HG03520 (cell line): ENCODE measurements around the gene PDCD2L.
"Not testable (repeated sequence)": the region's sequence is repeated elsewhere in the genome, so short reads cannot be mapped to it uniquely, and the experiment has no call there.

Experiments
- ATAC-seq: cut with Tn5 transposase; IDR thresholded peaks from one replicate; pipeline ENCODE4 v1.9.1; 2021; ENCODE audit warnings: mild to moderate bottlenecking, moderate library complexity; ENCODE audit not compliant: unreplicated experiment

Gene PDCD2L, protein sequence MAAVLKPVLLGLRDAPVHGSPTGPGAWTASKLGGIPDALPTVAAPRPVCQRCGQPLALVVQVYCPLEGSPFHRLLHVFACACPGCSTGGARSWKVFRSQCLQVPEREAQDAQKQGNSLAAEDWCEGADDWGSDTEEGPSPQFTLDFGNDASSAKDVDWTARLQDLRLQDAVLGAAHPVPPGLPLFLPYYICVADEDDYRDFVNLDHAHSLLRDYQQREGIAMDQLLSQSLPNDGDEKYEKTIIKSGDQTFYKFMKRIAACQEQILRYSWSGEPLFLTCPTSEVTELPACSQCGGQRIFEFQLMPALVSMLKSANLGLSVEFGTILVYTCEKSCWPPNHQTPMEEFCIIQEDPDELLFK

DNA sequence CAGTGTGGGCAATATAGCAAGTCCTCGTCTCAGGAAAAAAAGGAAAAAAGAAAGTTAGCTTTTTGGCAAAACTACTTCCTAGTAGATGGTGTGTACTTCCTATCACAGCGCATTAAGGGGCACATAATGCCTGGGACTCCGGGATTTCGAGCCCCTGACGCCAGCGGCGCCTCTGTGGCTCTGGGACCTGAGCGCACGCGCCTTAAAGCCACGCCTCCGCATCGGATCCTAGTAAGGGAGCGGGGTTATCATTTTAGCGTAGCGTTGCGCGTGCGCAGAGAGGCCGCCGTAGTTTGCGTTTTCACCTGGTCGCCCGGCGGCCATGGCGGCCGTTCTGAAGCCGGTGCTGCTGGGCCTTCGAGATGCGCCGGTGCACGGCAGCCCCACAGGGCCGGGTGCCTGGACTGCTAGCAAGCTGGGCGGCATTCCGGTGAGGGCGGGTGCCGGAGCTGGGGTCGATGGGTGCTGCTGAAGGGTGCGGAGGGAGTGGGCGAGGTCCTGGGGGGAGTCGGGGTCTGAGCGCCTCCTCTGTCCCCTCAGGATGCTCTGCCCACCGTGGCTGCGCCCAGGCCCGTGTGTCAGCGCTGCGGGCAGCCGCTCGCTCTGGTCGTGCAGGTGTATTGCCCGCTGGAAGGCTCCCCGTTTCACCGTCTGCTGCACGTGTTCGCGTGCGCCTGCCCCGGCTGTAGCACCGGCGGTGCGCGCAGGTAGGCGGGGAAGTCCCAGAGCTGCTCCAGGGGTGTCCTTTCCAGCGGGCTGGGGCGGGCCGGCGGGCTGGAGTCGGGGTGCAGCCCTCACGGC is at the start of gene PDCD2L:
PDCD2L (plus strand) TSS at position 291 of the 801 bp plus-strand sequence; CDS start at position 323, 32 bp downstream.
- ATAC-seq = peak; percentile 78

DNA sequence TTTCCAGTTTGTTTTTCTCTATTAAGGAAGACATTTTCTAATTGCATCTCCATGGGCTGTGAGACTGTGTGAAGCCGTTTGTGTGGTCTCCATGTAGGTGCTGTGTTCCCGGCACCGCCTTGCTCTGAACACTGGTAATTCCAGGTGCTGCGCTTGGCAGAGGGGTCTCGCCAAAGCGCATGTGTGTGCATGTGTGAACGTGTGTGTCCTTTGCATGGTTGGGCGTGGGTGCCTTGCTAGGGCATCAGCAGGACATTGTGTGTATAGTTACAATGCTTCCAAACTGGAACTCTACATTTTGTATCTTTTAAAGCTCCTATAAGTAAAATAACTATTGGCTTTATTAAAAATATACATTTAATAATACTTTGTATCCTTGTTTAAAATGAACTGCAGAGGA is 49.0 kb upstream of the PDCD2L start:
- ATAC-seq = no peak

DNA sequence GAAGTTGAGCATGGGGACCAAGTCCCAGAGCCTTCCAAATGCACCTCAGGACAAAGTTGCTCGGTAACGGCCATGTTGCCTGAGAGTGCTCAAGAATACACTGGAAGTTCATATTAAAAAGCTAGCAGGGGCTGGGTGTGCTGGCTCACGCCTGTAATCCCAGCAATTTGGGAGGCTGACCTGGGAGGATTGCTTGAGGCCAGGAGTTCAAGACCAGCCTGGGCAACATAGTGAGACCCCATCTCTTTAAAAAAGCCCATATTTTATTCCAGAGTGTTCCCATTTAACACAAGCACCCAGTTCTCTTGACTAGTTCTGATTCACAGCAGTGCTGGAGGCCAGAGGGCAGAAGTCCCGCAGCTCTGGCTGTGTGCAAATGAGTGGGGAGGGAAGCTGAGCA is 47.3 kb upstream of the PDCD2L start:
- ATAC-seq = no peak

DNA sequence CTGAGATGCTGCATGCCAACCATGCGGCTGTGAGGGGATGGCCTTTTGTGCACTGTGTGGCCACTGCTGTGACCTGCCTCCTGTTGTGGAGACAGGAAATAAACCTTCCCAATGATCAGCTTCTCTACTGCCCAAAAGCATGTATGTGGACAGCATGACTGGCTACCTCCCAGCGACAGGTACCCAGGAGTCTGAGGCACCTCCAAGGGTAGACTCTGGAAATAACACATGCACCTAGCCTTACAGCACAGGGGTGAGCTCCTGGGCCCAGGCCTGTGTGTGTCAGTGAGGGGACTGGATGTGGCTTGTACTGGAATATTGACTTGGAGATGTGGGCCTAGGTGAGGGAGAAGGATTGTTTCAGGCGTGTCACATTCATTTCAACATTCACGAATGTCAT is 46.8 kb upstream of the PDCD2L start:
- no peak for ATAC-seq

DNA sequence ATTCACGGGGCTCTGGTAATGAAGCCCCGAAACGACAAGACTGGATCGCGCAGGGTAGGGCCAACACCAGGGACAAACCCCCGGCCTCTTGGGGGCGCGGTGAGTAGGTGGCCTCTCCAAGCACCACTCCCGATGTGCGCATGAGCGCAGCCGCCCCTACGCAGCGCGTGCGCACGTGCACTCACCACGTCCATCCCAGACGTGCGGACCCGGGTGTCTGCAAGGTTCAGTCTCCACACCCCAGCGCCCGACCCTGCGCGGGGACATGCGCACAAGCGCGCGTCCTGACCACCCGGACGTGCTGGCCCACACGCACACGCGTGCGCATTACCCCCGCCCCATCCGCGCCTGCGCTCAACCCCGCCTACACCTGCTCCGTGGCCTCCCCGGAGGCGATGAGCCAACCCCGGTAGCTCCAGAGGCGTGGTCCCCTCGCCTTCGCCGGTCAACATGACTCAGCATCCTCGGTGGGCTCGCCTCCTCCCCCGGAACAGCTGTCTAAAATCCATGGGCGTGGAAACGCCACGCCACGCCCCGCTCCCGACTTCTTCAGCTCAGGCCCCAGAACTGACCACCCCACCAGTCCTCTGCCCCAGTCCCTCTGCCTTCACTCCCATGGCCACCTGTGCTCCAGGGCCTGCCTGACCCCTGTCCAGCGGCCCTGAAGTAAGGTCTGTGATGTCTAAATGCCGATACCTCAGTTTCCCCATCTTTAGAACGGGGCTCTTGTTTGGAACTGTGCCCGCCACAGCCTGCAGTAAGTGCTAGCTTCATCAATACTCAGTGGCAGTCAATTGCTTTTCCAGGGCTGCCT is 44.9 kb upstream of the PDCD2L start:
- peak; percentile 91 for ATAC-seq

DNA sequence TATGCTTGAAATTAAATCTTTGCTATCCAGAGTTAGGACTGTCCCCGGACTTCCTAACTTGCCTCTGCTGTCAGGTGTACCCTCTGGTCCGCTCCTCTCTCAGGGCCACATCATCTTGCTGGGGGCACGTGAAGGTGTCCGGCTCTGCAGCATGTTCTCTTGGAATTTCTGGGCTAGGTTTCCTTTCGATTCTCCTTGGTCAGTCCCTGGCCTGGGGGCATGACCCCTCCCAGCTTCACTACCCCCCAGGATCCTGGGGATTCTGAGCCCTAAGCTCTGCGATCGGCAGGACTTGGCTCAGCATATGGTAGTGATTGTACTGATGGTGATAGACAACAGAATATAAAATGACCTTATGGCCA is 44.3 kb upstream of the PDCD2L start:
- no peak for ATAC-seq

DNA sequence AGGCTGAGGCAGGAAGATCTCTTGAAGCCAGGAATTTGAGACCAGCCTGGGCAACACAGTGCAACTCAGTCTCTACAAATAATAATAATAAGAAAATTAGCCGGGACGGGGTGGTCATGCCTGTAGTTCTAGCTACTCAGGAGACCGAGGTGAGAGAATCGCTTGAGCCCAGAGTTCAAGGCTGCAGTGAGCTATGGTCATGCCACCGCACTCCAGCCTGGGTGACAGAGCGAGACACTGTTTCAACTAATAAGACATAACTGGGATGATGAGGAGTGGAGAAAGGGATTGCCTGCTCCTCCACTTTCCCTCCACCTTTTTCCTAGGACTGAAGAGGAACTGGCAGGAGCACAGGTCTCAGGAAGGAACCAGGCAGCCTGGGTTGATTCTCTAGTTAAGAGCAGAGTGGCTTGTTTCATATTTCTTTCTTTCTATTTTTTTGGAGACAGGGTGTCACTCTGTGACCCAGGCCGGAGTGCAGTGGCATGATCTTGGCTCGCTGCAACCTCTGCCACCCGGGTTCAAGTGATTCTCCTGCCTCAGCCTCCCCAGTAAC is 43.8 kb upstream of the PDCD2L start:
- no peak for ATAC-seq

DNA sequence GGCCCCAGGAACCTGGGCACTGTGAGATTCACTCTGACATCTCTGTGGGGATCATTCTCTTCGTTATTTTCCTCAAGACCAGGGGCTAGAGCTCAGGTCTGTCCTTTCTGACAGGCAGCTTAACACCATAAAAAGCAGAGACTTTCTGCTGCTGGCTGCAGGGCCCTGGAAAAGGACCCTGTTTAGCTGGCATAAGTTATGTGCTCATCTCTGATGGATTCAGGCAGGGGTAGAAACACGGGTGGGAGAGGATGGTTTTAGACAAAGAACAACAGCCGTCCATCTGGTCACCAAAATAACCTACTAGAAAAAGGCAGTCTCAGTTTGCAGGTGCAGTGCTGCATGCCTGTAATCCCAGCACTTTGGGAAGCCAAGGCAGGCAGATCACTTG is 41.5 kb upstream of the PDCD2L start:
- ATAC-seq = no peak

DNA sequence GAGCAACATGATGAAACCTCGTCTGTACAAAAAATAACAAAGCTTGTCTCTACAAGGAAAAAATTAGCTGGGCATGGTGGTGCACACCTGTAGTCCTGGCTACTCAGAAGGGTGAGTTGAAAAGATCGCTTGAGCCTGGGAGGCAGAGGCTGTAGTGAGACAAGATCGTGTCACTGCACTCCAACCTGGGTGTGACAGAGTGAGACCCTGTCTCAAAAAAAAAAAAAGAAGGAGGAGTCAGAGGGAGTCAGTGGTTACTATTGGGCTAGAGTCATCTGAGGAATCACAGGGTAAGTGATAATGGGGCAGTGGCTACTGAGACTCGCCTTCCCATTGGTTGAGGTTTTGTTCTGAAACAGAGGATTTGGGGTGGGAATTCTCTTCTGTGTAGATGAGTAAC is 41.1 kb upstream of the PDCD2L start:
- no peak for ATAC-seq

DNA sequence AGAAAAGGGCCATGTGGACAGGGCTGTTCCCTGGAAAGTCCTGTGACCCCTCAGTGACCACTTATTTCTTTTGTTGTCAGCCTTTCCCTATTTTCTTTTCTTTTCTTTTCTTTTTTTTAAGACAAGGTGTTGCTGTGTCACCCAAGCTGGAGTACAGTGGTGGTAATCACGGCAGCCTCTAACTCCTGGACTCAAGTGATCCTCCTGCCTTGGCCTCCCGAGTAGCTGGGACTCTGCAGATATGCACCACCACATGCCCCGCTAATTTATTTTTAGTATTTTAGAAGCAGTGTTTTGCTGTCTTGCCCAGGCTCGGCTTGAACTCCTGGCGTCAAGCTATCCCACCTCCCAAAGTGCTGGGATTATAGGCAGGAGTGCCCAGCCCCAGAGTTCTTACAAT is 40.3 kb upstream of the PDCD2L start:
- ATAC-seq = no peak

DNA sequence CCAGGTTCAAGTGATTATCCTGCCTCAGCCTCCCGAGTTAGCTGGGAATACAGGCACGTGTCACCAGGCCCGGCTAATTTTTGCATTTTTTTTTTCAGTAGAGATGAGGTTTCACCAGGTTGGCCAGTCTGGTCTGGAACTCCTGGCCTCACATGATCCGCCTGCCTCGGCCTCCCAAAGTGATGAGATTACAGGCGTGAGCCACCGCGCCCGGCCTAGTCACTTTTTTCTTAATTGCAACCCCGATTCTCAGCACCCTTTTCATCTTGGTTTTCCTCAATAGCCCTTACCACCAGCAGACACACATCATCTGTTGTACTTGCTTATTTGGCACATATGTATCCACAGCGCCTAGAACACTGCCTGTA is 39.8 kb upstream of the PDCD2L start:
- no peak for ATAC-seq

DNA sequence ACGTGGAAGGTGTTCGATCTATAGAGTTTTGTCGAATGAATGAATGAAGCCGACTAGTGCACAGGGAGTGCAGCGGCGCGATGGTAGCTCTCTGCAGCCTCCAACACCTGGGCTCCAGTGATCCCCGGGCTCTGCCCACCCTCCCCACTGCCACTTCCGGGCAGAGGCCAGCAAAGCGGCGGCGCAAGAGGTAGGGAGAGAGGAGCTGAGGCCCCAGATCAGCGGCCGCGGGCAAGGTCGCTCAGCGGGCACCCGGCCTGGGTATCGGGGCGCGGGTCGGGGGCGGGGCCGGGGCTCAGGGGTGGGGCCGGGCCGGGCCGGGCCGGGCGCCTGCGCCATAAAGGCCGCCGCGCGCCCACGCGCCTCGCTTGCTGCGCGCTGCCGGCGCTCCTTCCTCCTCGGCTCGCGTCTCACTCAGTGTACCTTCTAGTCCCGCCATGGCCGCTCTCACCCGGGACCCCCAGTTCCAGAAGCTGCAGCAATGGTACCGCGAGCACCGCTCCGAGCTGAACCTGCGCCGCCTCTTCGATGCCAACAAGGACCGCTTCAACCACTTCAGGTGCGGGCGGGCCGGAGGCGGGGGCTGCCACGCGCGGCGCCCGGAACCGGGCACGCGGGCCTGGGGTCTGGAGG is 39.3 kb upstream of the PDCD2L start, which contains the start of gene GPI:
GPI (plus strand) TSS at position 367 of the 633 bp plus-strand sequence; CDS start at position 438, 71 bp downstream.
- ATAC-seq = peak; percentile 62

DNA sequence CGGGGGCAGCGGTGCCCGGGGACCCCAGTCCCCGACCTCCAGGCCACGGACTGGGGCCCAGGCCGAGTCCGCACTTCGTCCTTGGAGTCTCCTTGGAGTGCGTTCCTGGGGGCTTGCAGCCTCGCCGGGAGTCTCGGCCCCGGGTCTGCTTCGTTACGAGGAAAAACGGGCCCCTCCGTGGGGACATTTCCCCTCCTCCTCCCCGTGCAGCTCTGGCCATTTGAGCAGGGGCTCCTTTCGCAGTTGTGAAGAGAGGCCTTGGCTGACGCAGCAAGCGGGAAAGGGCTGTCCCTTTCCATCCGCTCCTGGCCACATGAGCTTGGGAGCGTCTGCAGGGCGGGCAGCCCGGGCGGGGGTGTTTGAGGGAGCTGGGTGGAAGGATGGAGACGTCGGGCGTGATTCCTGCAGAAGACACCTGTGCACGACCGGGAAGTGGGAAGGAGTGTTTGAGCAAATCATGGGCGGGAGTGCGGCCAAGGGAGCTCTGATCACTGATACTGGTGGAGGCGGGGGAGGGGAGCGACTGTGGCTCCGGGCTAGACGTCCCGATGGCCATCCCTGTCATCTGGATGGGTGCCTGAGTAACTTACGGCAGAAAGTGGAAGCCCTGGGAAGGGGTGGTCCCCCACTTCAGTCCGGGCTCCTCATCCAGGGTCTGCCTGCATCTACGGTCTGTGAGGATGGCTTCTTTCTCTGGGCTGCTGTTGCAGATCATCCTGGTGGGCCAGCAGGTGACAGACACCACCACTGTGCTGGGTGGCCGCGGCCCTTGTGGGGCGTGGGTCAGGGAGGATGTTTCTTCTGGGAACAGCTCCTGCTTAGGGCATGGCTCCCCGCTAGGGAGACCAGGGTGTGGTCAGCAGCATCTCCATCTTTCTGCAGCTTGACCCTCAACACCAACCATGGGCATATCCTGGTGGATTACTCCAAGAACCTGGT is 38.5 kb upstream of the PDCD2L start:
- ATAC-seq = no peak

DNA sequence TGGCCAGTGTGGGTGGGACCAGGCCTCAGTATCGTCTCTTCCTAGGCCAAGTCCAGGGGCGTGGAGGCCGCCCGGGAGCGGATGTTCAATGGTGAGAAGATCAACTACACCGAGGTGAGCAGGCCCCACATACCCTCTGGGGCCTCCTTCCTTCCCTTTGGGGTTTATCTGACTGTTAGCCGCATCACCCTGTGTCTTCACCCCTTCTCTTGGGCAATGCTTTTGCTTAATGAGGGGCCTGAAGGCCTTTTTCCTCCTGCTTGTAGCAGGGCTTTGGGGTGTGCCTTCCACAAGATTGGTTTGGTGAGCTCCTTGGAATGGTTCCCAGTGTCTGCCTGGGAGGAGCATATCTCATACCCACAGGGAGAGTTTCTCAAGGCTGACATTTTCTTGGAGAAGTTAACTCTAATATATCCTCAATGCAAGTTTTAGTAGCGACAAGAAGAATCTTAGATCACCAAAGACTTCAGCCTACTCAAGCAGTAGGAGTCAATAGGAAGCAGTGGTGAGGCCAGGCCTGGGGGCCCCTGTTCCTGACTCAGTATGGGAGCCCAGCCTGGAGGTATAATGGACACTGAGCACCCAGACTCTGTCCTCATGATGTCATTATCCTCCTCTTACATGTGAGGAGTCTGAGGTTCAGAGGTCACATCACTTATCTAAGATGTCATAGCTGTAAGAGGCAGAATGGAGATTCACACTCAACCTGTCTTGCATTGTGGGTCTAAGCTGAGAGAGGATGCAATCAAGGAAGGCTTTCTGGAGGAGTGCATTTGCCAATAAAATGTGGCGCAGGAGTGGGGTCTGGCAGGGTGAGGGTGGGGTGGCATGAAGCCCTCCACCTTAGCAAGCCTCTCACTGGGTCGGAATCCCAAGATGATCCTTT is 37.2 kb upstream of the PDCD2L start:
- ATAC-seq = no peak

DNA sequence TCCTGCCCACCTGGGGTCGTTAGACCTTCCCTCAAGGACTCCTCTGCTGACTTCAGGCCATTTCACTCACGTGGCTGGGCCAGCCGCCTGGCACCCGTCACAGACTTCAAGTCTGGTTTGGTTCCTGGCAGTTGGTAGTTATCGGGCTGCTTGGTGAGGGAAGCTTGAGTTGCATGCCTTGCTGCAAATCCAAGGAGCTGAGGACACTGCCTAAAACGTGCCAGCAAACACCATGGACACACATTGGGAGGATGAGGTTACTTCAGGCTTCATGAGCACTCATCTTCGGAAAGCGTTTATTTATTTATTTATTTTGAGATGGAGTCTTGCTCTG is 36.6 kb upstream of the PDCD2L start:
- no peak for ATAC-seq

DNA sequence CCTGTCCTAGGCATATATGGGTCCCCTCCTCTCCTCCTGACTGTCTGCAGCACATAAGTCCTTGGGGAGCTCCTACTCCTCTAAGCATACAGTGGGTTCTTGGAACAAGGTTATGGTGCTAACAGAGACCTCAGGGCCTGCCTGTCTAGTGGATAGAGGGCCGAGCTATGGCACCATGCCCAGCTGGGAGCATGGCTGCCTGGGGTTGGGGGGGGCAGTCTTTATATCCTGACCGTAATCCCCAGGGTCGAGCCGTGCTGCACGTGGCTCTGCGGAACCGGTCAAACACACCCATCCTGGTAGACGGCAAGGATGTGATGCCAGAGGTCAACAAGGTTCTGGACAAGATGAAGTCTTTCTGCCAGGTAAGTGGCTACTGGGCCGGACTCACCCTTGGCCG is 35.9 kb upstream of the PDCD2L start:
- no peak for ATAC-seq

DNA sequence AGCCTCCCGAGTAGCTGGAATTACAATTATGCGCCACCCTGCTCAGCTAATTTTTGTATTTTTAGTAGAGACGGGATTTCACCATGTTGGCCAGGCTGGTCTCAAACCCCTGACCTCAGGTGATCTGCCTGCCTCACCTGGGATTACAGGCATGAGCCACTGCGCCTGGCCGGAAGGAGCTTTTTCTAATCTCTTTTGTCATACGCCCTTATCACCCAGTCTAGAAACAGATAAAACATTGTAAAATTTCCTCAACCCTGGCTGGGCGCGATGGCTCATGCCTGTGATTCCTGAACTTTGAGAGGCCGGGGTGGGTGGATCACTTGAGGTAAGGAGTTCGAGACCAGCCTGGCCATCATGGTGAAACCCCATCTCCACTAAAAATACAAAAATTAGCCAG is 35.0 kb upstream of the PDCD2L start:
- not testable (repeated sequence) for ATAC-seq

DNA sequence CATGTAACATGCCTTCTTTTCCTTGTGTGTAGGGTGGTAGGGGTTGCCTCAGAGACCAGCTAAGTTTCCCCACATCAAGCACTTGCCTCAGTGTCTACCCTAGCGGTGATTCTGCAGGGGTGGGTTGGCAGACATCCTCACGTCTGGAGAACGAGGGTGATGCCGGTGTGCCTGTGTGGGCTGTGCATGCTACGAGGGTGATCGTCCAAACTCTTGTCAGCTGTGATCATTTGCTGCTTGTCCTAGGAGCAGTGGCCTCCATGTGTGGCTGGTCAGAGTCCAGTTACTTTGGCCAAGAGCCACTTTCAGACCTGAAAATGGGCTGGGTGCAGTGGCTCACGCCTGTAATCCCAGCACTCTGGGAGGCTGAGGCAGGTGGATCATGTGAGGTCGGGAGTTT is 34.1 kb upstream of the PDCD2L start:
- no peak for ATAC-seq

DNA sequence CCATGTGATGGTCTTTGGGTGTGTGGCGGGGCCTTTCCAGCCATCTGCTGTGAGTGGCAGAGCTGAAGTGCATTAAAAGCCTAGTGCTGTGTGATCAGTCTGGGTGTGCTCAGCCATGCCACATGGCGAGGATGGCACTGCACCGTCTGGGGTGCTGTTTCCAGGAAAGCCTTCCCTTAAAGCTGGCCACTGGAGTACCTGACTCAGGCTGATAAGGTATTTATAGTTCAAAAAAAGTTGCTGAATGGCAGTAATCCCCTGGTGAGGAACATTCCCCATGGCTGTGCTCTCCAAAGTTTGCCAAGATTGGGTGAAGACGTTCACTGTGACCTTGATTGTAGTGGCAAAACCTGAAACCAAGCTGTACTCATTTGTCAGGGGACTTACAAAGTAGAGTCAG is 33.2 kb upstream of the PDCD2L start:
- ATAC-seq = no peak
